SU-DHL-6 (cell line): ENCODE data around the gene ASPHD2.

Source experiments
- H2AFZ ChIP-seq: fragments of 200-600 bp; sonication (generic); 2 replicates; pipeline ENCODE4 v1.6.1; 2014; ENCODE audit warnings: low read depth, mild to moderate bottlenecking, moderate library complexity, mixed read lengths, antibody characterized with exemption, low read length; ENCODE audit not compliant: severe bottlenecking
- H3F3A ChIP-seq: fragments of 200-600 bp; shearing (Covaris generic); 2 replicates; pipeline ENCODE4 v1.6.0; 2016; ENCODE audit warnings: antibody characterized with exemption, mild to moderate bottlenecking; ENCODE audit not compliant: insufficient read depth
- H3K27ac ChIP-seq: fragments of 200-600 bp; sonication (generic); 2 replicates; pipeline ENCODE4 v1.5.1; 2016; ENCODE audit warnings: low read depth, mild to moderate bottlenecking, low read length, moderate library complexity, mixed read lengths
- H3K27me3 ChIP-seq: fragments of 200-600 bp; sonication (generic), shearing (Covaris generic); 2 replicates; pipeline ENCODE4 v1.6.0; 2014; ENCODE audit warnings: mild to moderate bottlenecking, low read length
- H3K36me3 ChIP-seq: fragments of 200-600 bp; sonication (generic); 2 replicates; pipeline ENCODE4 v1.6.1; 2014; ENCODE audit warnings: mild to moderate bottlenecking, low read length, mixed read lengths
- H3K4me2 ChIP-seq: fragments of 300-600, 200-600 bp; shearing (Covaris generic), sonication (generic); 2 replicates; pipeline ENCODE4 v1.6.0; 2014; ENCODE audit warnings: low read length, low read depth, mild to moderate bottlenecking; ENCODE audit not compliant: poor library complexity, severe bottlenecking
- H3K4me3 ChIP-seq: fragments of 200-600 bp; sonication (generic); 2 replicates; pipeline ENCODE4 v1.5.1; 2014; ENCODE audit warnings: antibody characterized with exemption, low read length, mild to moderate bottlenecking, mixed read lengths; ENCODE audit not compliant: insufficient read depth, poor library complexity, severe bottlenecking
- H3K79me2 ChIP-seq: fragments of 200-600 bp; sonication (generic); 2 replicates; pipeline ENCODE4 v1.6.1; 2014; ENCODE audit warnings: mild to moderate bottlenecking, low read length, moderate library complexity; ENCODE audit not compliant: insufficient read depth
- H3K9ac ChIP-seq: fragments of 200-600 bp; sonication (generic); 2 replicates; pipeline ENCODE4 v1.7.0; 2014; ENCODE audit warnings: mild to moderate bottlenecking, low read length
- H3K9me2 ChIP-seq: fragments of 200-600 bp; sonication (generic); replicated peaks from 2 replicates; pipeline ENCODE4 v1.6.1; 2014; ENCODE audit warnings: low read length; ENCODE audit not compliant: insufficient read depth
- H3K9me3 ChIP-seq: fragments of 200-600 bp; sonication (generic); 2 replicates; pipeline ENCODE4 v1.6.1; 2014; ENCODE audit warnings: low read length, mixed read lengths; ENCODE audit not compliant: insufficient read depth
- H4K20me1 ChIP-seq: fragments of 200-600 bp; sonication (generic); 2 replicates; pipeline ENCODE4 v1.6.1; 2014; ENCODE audit warnings: low read depth, mild to moderate bottlenecking, antibody characterized with exemption, low read length, moderate library complexity, mixed read lengths
- EZH2phosphoT487 ChIP-seq: fragments of 200-600 bp; sonication (generic), shearing (Covaris generic); conservative IDR thresholded peaks from 2 replicates; pipeline ENCODE4 v1.6.1; 2018; ENCODE audit warnings: mild to moderate bottlenecking, antibody characterized with exemption, low read length, moderate library complexity, mixed read lengths
- TF ChIP-seq, protein P1 (sequence below): fragments of 200-600 bp; sonication (generic); IDR thresholded peaks from one replicate; pipeline ENCODE4 v1.5.1; 2017; ENCODE audit warnings: antibody characterized with exemption, mild to moderate bottlenecking, low read length, moderate library complexity; ENCODE audit not compliant: insufficient read depth, poor library complexity, severe bottlenecking

Gene ASPHD2

GRCh38 chr22:26383968-26384556, 45.0 kb upstream of the ASPHD2 start:
- Histone ChIP-seq H3K9me3 (no peaks in the 10 kb centered on the region), H3K27me3 (no peaks in the 10 kb centered on the region), H3K27ac (no peak overlapping the region), H3K36me3 (no peaks in the 10 kb centered on the region), H4K20me1 (no peaks in the 10 kb centered on the region), H3K4me3 (no peak overlapping the region), H3F3A (no peaks in the 10 kb centered on the region), H2AFZ (no peak overlapping the region), H3K9me2 (no peaks in the 10 kb centered on the region), H3K4me2 (no peak overlapping the region), H3K9ac (no peak overlapping the region), H3K79me2 (no peaks in the 10 kb centered on the region)
- TF ChIP-seq, protein P1, sequence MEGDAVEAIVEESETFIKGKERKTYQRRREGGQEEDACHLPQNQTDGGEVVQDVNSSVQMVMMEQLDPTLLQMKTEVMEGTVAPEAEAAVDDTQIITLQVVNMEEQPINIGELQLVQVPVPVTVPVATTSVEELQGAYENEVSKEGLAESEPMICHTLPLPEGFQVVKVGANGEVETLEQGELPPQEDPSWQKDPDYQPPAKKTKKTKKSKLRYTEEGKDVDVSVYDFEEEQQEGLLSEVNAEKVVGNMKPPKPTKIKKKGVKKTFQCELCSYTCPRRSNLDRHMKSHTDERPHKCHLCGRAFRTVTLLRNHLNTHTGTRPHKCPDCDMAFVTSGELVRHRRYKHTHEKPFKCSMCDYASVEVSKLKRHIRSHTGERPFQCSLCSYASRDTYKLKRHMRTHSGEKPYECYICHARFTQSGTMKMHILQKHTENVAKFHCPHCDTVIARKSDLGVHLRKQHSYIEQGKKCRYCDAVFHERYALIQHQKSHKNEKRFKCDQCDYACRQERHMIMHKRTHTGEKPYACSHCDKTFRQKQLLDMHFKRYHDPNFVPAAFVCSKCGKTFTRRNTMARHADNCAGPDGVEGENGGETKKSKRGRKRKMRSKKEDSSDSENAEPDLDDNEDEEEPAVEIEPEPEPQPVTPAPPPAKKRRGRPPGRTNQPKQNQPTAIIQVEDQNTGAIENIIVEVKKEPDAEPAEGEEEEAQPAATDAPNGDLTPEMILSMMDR, result no peak
- TF ChIP-seq EZH2phosphoT487, result no peak

GRCh38 chr22:26385164-26385563, 43.9 kb upstream of the ASPHD2 start:
- Histone ChIP-seq H3K79me2 (no peaks in the 10 kb centered on the region), H3F3A (no peaks in the 10 kb centered on the region), H3K4me2 (no peak overlapping the region), H3K36me3 (no peaks in the 10 kb centered on the region), H3K4me3 (no peak overlapping the region), H3K27me3 (no peaks in the 10 kb centered on the region), H3K9me2 (no peaks in the 10 kb centered on the region), H3K9me3 (no peaks in the 10 kb centered on the region), H3K9ac (no peak overlapping the region), H3K27ac (no peak overlapping the region), H4K20me1 (no peaks in the 10 kb centered on the region), H2AFZ (no peak overlapping the region)
- no peak for TF ChIP-seq EZH2phosphoT487
- TF ChIP-seq, protein P1, result no peak

DNA sequence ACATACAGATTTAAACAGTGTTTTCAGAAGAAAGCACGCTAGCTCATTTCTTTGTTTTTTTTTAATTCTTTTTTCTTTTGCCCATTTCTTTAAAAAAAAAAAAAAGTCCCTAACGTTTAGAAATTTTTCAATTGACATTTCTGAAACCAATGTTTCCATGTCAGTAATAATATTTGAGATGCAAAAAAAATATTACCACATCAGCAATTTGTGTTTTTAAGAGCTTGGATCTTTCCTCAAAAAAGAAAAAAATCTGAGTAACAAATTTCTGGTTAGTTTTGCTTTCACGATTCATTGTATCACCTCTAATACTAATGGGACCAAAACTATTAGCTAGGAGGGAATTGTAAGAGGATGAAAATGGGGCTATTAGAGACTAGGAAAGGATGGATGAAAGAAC, 39.9 kb upstream of the ASPHD2 start:
- no peak overlapping the region for H3K4me2 ChIP-seq
- H2AFZ ChIP-seq, result no peak overlapping the region
- no peaks in the 10 kb centered on the region for H3K9me2 ChIP-seq
- H3K4me3 ChIP-seq, result no peak overlapping the region
- no peaks in the 10 kb centered on the region for H3K36me3 ChIP-seq
- H3K27me3 ChIP-seq, result no peaks in the 10 kb centered on the region
- no peaks in the 10 kb centered on the region for H3K79me2 ChIP-seq
- H3K27ac ChIP-seq, result no peak overlapping the region
- no peaks in the 10 kb centered on the region for H4K20me1 ChIP-seq
- H3K9ac ChIP-seq, result no peak overlapping the region
- no peaks in the 10 kb centered on the region for H3K9me3 ChIP-seq
- TF ChIP-seq EZH2phosphoT487, result no peak
- TF ChIP-seq, protein P1, result no peak
- H3F3A ChIP-seq, result no peaks in the 10 kb centered on the region
